ENCODE measurements around the gene CCDC9. TPM values are rescaled to one million over a fixed set of nuclear protein-coding genes. Genes with fewer than 3 reads are reported as not detected.

CCDC9 gene
- polyA plus RNA-seq, 1 experiment, result 5.0 TPM

- CTCF ChIA-PET, result interaction anchor here (1.0 kb wide), 1 partner anchor 14 kb away, joined by 3 read pairs; no protein-coding TSS in a partner anchor
- POLR2A ChIA-PET, result no interaction called here
- Histone ChIP-seq H3K9me3 (ENCODE audit: control insufficient read depth, insufficient read depth, low read length) (no peaks in the 10 kb centered on the region; the same call in 1 of the 2 replicates), H3K4me3 (ENCODE audit: low read depth, low read length) (peak overlapping the region; percentile 98), H3K27me3 (ENCODE audit: control insufficient read depth, insufficient read depth, low read length) (no peaks in the 10 kb centered on the region), H3K27ac (ENCODE audit: low read depth, low read length) (peak overlapping the region; percentile 52)
- DNase-seq (ENCODE audit: low read depth, low spot score), result no peak
- no peak for TF ChIP-seq CTCF (IDR thresholded peaks at IDR 0.05; ENCODE audit: low read depth, low read length)
These were observed 26.7 kb upstream of the CCDC9 start for GRCh38 chr19:47229676-47230053.

GRCh38 chr19:47230054-47230920 is 26.0 kb upstream of the CCDC9 start:
- Histone ChIP-seq H3K9me3 (ENCODE audit: control insufficient read depth, insufficient read depth, low read length) (no peaks in the 10 kb centered on the region; the same call in 1 of the 2 replicates), H3K4me3 (ENCODE audit: low read depth, low read length) (peak overlapping the region; percentile 98), H3K27ac (ENCODE audit: low read depth, low read length) (peak overlapping the region; percentile 39), H3K27me3 (ENCODE audit: control insufficient read depth, insufficient read depth, low read length) (no peaks in the 10 kb centered on the region)
- no peak for DNase-seq (ENCODE audit: low read depth, low spot score)
- ChIA-PET POLR2A (no interaction called here), CTCF (interaction anchor here (1.0 kb wide), 1 partner anchor 14 kb away, joined by 3 read pairs; no protein-coding TSS in a partner anchor)
- peak; percentile 66 for TF ChIP-seq CTCF (IDR thresholded peaks at IDR 0.05; ENCODE audit: low read depth, low read length)

- Histone ChIP-seq H3K27ac (ENCODE audit: low read depth, low read length) (peak within 1 kb of the TSS; percentile 85), H3K9me3 (ENCODE audit: control insufficient read depth, insufficient read depth, low read length) (no peaks in the 10 kb centered on the region; the same call in 1 of the 2 replicates), H3K27me3 (ENCODE audit: control insufficient read depth, insufficient read depth, low read length) (no peaks in the 10 kb centered on the region), H3K4me3 (ENCODE audit: low read depth, low read length) (peak within 1 kb of the TSS; percentile 98)
- ChIA-PET CTCF (no interaction called here), POLR2A (no interaction called here)
- TF ChIP-seq CTCF (IDR thresholded peaks at IDR 0.05; ENCODE audit: low read depth, low read length), result no peak
- no peak for DNase-seq (ENCODE audit: low read depth, low spot score)
These were observed 25.5 kb upstream of the CCDC9 start, which contains the start of gene BBC3 for GRCh38 chr19:47230921-47231214. TSS of gene BBC3 (minus strand) at chr19:47231199. CDS start at chr19:47228431, 2,768 bp downstream.

- H3K27ac ChIP-seq (ENCODE audit: low read depth, low read length), result peak overlapping the region; percentile 84
- peak; percentile 72 for DNase-seq (ENCODE audit: low read depth, low spot score)
- ChIA-PET POLR2A (interaction anchor here (1.3 kb wide), 1 partner anchor 13 kb away, joined by 9 read pairs; no protein-coding TSS in a partner anchor), CTCF (interaction anchor here (1.2 to 2.3 kb wide), 3 partner anchors 12 to 81 kb away, joined by 6 to 18 read pairs (median 11); no protein-coding TSS in a partner anchor)
- peak overlapping the region; percentile 98 for H3K4me3 ChIP-seq (ENCODE audit: low read depth, low read length)
- H3K9me3 ChIP-seq (ENCODE audit: control insufficient read depth, insufficient read depth, low read length), result no peaks in the 10 kb centered on the region; the same call in 1 of the 2 replicates
- H3K27me3 ChIP-seq (ENCODE audit: control insufficient read depth, insufficient read depth, low read length), result no peaks in the 10 kb centered on the region
- TF ChIP-seq CTCF (IDR thresholded peaks at IDR 0.05; ENCODE audit: low read depth, low read length), result no peak
These were observed 24.9 kb upstream of the CCDC9 start for GRCh38 chr19:47231215-47232054.

Data from AG04450 (cell line).